WTC11 (cell line): ENCODE data around the gene ACOX3. TPM values are rescaled to one million over a fixed set of nuclear protein-coding genes. Genes with fewer than 3 reads are reported as not detected.

ENCODE experiments used
- ATAC-seq: fragments of 200-7000 bp; cut with Tn5 transposase; 2 replicates; pipeline ENCODE4 v1.10.0; 2021; ENCODE audit warnings: mild to moderate bottlenecking, moderate library complexity
- CTCF ChIA-PET: fragments of 300-600 bp; sonication (Branson Sonifier 250); formaldehyde crosslinking; loops from one replicate; lab custom pipeline; 2021; ENCODE audit warnings: antibody characterized with exemption; lab: Charles Lee
- POLR2A ChIA-PET: fragments of 350-600 bp; sonication (Branson Sonifier 250); formaldehyde crosslinking; loops from one replicate; lab custom pipeline; 2021; ENCODE audit warnings: antibody characterized with exemption; lab: Charles Lee
- DNase-seq: peaks from one replicate; pipeline ENCODE4 v3.0.0; 2021; ENCODE audit warnings: low spot score
- H3K27ac Mint-ChIP-seq: 2 replicates; pipeline ENCODE4 v1.8.0; 2021; ENCODE audit warnings: mixed read lengths
- H3K27me3 Mint-ChIP-seq: 2 replicates; pipeline ENCODE4 v1.8.0; 2021; ENCODE audit warnings: low read depth, mild to moderate bottlenecking, moderate library complexity, mixed read lengths
- H3K36me3 Mint-ChIP-seq: 2 replicates; pipeline ENCODE4 v1.8.0; 2021; ENCODE audit warnings: mixed read lengths
- H3K4me1 Mint-ChIP-seq: 2 replicates; pipeline ENCODE4 v1.8.0; 2022; ENCODE audit warnings: mixed read lengths
- H3K4me3 Mint-ChIP-seq: 2 replicates; pipeline ENCODE4 v1.8.0; 2021; ENCODE audit warnings: mild to moderate bottlenecking, moderate library complexity, mixed read lengths
- H3K9me3 Mint-ChIP-seq: 2 replicates; pipeline ENCODE4 v1.8.0; 2021; ENCODE audit warnings: mixed read lengths
- ATF1 ChIP-seq: sonication (generic); formaldehyde crosslinking; IDR thresholded peaks from 2 replicates; pipeline ENCODE4 v1.8.1; 2023; ENCODE audit warnings: mild to moderate bottlenecking, moderate library complexity, missing genetic modification reagents
- ATF2 ChIP-seq: sonication (generic); formaldehyde crosslinking; IDR thresholded peaks from 2 replicates; pipeline ENCODE4 v1.8.1; 2022; ENCODE audit warnings: low read depth, missing genetic modification reagents, borderline replicate concordance
- CBFB ChIP-seq: sonication (generic); formaldehyde crosslinking; IDR thresholded peaks from 2 replicates; pipeline ENCODE4 v1.8.1; 2022; ENCODE audit warnings: mild to moderate bottlenecking, low read depth, missing genetic modification reagents
- CREB1 ChIP-seq: sonication (generic); formaldehyde crosslinking; IDR thresholded peaks from 2 replicates; pipeline ENCODE4 v1.8.0; 2023; ENCODE audit warnings: mild to moderate bottlenecking, missing genetic modification reagents
- EMX1 ChIP-seq: fragments of 250-450 bp; sonication (Bioruptor Pico); IDR thresholded peaks from 2 replicates; pipeline ENCODE4 v1.8.0; 2021; ENCODE audit warnings: mild to moderate bottlenecking
- FOXP4 ChIP-seq: sonication (generic); formaldehyde crosslinking; IDR thresholded peaks from 2 replicates; pipeline ENCODE4 v1.8.0; 2022; ENCODE audit warnings: mild to moderate bottlenecking, missing genetic modification reagents
- GABPB1 ChIP-seq: sonication (generic); formaldehyde crosslinking; IDR thresholded peaks from 2 replicates; pipeline ENCODE4 v1.8.1; 2023; ENCODE audit warnings: mild to moderate bottlenecking, missing genetic modification reagents
- IRF1 ChIP-seq: sonication (generic); formaldehyde crosslinking; IDR thresholded peaks from 2 replicates; pipeline ENCODE4 v1.8.0; 2023; ENCODE audit warnings: missing genetic modification reagents
- JAZF1 ChIP-seq: fragments of 250-450 bp; sonication (Bioruptor Pico); IDR thresholded peaks from 2 replicates; pipeline ENCODE4 v1.9.0; 2021; ENCODE audit warnings: moderate library complexity, mild to moderate bottlenecking, inconsistent platforms
- MYBL2 ChIP-seq: sonication (generic); formaldehyde crosslinking; IDR thresholded peaks from 2 replicates; pipeline ENCODE4 v1.8.1; 2023; ENCODE audit warnings: mild to moderate bottlenecking, moderate library complexity, missing genetic modification reagents
- NFATC4 ChIP-seq: fragments of 250-450 bp; sonication (Bioruptor Pico); IDR thresholded peaks from 2 replicates; pipeline ENCODE4 v1.9.0; 2021; ENCODE audit warnings: mild to moderate bottlenecking
- NFYB ChIP-seq: sonication (generic); formaldehyde crosslinking; conservative IDR thresholded peaks from 2 replicates; pipeline ENCODE4 v1.8.0; 2022; ENCODE audit warnings: low read depth, missing genetic modification reagents
- PRDM15 ChIP-seq: sonication (generic); formaldehyde crosslinking; IDR thresholded peaks from 2 replicates; pipeline ENCODE4 v1.8.0; 2022; ENCODE audit warnings: missing genetic modification reagents
- PRRX2 ChIP-seq: fragments of 250-450 bp; sonication (Bioruptor Pico); IDR thresholded peaks from 2 replicates; pipeline ENCODE4 v1.8.0; 2021; ENCODE audit warnings: mild to moderate bottlenecking
- TEAD1 ChIP-seq: sonication (generic); formaldehyde crosslinking; IDR thresholded peaks from 2 replicates; pipeline ENCODE4 v1.8.0; 2022; ENCODE audit warnings: mild to moderate bottlenecking, missing genetic modification reagents
- TEAD4 ChIP-seq: sonication (generic); formaldehyde crosslinking; IDR thresholded peaks from 2 replicates; pipeline ENCODE4 v1.8.0; 2022; ENCODE audit warnings: mild to moderate bottlenecking, missing genetic modification reagents
- total RNA-seq: library from RNA; stranded (reverse); gene quantifications from 3 replicates; pipeline ENCODE4 v1.2.3, GENCODE V29; 2021
- TF ChIP-seq, protein P1 (sequence below): fragments of 250-450 bp; sonication (Bioruptor Pico); IDR thresholded peaks from 2 replicates; pipeline ENCODE4 v1.8.0; 2021; ENCODE audit warnings: mild to moderate bottlenecking
- TF ChIP-seq, protein P2 (sequence below): sonication (generic); formaldehyde crosslinking; IDR thresholded peaks from 2 replicates; pipeline ENCODE4 v1.8.1; 2023; ENCODE audit warnings: mild to moderate bottlenecking, missing genetic modification reagents, borderline replicate concordance

ACOX3 gene
- total RNA-seq, 1 experiment from 2014 or later, result 10.7 TPM

DNA sequence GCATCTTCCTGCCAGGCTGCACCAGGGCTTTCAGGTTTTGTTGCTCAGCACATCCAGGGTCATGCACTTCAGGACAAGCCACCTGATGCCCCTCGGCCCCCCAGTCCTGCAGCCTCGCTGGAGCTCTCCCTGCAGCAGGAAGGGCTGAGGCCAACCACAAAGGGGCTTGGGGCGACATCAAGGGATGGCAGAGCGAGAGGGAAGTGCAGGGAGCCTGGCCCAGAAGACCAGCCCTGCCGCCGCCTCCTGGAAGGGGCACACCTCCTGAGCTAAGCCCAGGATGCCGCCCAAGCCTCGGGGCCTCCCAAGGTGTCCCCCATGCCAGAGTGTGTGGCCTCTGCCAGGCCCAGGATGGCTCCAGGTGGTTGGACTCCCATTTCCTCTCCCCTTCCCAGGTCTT, 37.2 kb upstream of the ACOX3 start:
- no peak overlapping the region for H3K4me3 Mint-ChIP-seq
- POLR2A ChIA-PET, result interaction anchor here (0.6 kb wide), 1 partner anchor 124 kb away, joined by 3 read pairs; no protein-coding TSS in a partner anchor
- H3K27me3 Mint-ChIP-seq, result no peaks in the 10 kb centered on the region
- DNase-seq (no peak), ATAC-seq (no peak)
- CTCF ChIA-PET, result interaction anchor here (2.7 kb wide), 1 partner anchor 130 kb away, joined by 15 read pairs; no protein-coding TSS in a partner anchor
- TF ChIP-seq EMX1 (CRISPR knock-in tag), result no peak
- no peak for TF ChIP-seq PRRX2 (CRISPR knock-in tag)
- TF ChIP-seq, protein P1, sequence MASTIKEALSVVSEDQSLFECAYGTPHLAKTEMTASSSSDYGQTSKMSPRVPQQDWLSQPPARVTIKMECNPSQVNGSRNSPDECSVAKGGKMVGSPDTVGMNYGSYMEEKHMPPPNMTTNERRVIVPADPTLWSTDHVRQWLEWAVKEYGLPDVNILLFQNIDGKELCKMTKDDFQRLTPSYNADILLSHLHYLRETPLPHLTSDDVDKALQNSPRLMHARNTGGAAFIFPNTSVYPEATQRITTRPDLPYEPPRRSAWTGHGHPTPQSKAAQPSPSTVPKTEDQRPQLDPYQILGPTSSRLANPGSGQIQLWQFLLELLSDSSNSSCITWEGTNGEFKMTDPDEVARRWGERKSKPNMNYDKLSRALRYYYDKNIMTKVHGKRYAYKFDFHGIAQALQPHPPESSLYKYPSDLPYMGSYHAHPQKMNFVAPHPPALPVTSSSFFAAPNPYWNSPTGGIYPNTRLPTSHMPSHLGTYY (CRISPR knock-in tag), result no peak
- no peak for TF ChIP-seq PRDM15
- no peak for TF ChIP-seq GABPB1 (CRISPR knock-in tag)
- H3K27ac Mint-ChIP-seq, result no peak overlapping the region
- H3K36me3 Mint-ChIP-seq, result peaks cover 17% of the 10 kb centered on the region
- peaks cover 22% of the 10 kb centered on the region for H3K4me1 Mint-ChIP-seq
- H3K9me3 Mint-ChIP-seq, result no peaks in the 10 kb centered on the region

DNA sequence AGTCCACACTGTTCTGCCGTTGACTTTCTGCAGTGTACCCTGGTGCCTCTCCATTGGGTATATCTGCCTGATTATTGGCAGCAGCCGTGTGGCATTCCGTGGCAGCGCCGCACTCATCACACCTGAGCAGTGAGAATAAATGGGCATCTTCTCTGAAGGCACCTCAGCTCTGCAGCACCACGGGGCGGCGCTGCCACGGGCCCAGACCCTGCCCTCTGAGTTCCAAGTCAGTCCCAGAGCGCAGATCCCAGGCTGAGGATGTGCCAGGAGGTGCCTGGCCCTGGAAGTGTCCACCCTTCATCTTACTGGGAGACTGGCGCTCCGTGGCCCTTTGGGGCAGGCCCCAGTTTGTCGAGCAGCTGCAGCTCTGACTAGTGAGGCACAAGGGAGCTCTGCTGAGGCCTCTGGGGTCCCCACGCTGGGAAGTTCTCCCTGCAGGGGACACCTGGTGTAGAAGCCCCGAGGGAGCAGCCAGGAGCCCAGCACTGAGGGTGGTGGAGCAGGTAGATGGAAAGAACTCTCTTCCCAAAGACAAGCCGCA, 36.6 kb upstream of the ACOX3 start:
- H3K36me3 Mint-ChIP-seq, result peaks cover 17% of the 10 kb centered on the region
- CTCF ChIA-PET, result interaction anchor here (2.7 kb wide), 1 partner anchor 130 kb away, joined by 15 read pairs; no protein-coding TSS in a partner anchor
- peaks cover 22% of the 10 kb centered on the region for H3K4me1 Mint-ChIP-seq
- no peaks in the 10 kb centered on the region for H3K27me3 Mint-ChIP-seq
- POLR2A ChIA-PET, result interaction anchor here (0.6 kb wide), 1 partner anchor 125 kb away, joined by 3 read pairs; no protein-coding TSS in a partner anchor
- no peak for DNase-seq
- no peak overlapping the region for H3K4me3 Mint-ChIP-seq
- no peak overlapping the region for H3K27ac Mint-ChIP-seq
- ATAC-seq, result no peak
- no peaks in the 10 kb centered on the region for H3K9me3 Mint-ChIP-seq
- TF ChIP-seq FOXP4 (CRISPR knock-in tag) (no peak), ATF1 (no peak), NFATC4 (CRISPR knock-in tag) (no peak), CREB1 (CRISPR knock-in tag) (no peak), MYBL2 (no peak), ATF2 (CRISPR knock-in tag) (no peak), CBFB (CRISPR knock-in tag) (no peak), JAZF1 (CRISPR knock-in tag) (no peak), GABPB1 (CRISPR knock-in tag) (no peak), IRF1 (CRISPR knock-in tag) (no peak), TEAD4 (no peak), NFYB (no peak), PRDM15 (no peak), TEAD1 (no peak)
- TF ChIP-seq, protein P2, sequence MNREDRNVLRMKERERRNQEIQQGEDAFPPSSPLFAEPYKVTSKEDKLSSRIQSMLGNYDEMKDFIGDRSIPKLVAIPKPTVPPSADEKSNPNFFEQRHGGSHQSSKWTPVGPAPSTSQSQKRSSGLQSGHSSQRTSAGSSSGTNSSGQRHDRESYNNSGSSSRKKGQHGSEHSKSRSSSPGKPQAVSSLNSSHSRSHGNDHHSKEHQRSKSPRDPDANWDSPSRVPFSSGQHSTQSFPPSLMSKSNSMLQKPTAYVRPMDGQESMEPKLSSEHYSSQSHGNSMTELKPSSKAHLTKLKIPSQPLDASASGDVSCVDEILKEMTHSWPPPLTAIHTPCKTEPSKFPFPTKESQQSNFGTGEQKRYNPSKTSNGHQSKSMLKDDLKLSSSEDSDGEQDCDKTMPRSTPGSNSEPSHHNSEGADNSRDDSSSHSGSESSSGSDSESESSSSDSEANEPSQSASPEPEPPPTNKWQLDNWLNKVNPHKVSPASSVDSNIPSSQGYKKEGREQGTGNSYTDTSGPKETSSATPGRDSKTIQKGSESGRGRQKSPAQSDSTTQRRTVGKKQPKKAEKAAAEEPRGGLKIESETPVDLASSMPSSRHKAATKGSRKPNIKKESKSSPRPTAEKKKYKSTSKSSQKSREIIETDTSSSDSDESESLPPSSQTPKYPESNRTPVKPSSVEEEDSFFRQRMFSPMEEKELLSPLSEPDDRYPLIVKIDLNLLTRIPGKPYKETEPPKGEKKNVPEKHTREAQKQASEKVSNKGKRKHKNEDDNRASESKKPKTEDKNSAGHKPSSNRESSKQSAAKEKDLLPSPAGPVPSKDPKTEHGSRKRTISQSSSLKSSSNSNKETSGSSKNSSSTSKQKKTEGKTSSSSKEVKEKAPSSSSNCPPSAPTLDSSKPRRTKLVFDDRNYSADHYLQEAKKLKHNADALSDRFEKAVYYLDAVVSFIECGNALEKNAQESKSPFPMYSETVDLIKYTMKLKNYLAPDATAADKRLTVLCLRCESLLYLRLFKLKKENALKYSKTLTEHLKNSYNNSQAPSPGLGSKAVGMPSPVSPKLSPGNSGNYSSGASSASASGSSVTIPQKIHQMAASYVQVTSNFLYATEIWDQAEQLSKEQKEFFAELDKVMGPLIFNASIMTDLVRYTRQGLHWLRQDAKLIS, result no peak
